ENCODE measurements around the gene CD40.

CD40 gene

GRCh38 chr20:46148313-46149208 is 30.4 kb downstream of the CD40 start:
- no peak for DNase-seq (ENCODE audit: low spot score)

GRCh38 chr20:46150943-46151342 is 32.8 kb downstream of the CD40 start:
- DNase-seq (ENCODE audit: low spot score) = no peak

GRCh38 chr20:46151936-46152335 is 33.8 kb downstream of the CD40 start:
- DNase-seq (ENCODE audit: low spot score) = no peak

- DNase-seq (ENCODE audit: low spot score) = no peak
Measured at GRCh38 chr20:46152824-46153586, 34.9 kb downstream of the CD40 start.

GRCh38 chr20:46154305-46154704 is 36.2 kb downstream of the CD40 start:
- DNase-seq (ENCODE audit: low spot score) = no peak

GRCh38 chr20:46154796-46155195 is 36.7 kb downstream of the CD40 start:
- DNase-seq (ENCODE audit: low spot score) = no peak

- DNase-seq (ENCODE audit: low spot score) = no peak
Measured at GRCh38 chr20:46156065-46156464, 38.0 kb downstream of the CD40 start.

GRCh38 chr20:46157076-46157592 is 39.0 kb downstream of the CD40 start:
- DNase-seq (ENCODE audit: low spot score) = no peak

- DNase-seq (ENCODE audit: low spot score) = no peak
Measured at GRCh38 chr20:46157625-46158024, 39.5 kb downstream of the CD40 start.

GRCh38 chr20:46158476-46158987 is 40.4 kb downstream of the CD40 start:
- no peak for DNase-seq (ENCODE audit: low spot score)

GRCh38 chr20:46159101-46159897 is 41.2 kb downstream of the CD40 start:
- no peak for DNase-seq (ENCODE audit: low spot score)

GRCh38 chr20:46160661-46161060 is 42.5 kb downstream of the CD40 start:
- DNase-seq (ENCODE audit: low spot score) = no peak

GRCh38 chr20:46161921-46162320 is 43.8 kb downstream of the CD40 start:
- peak; percentile 8 for DNase-seq (ENCODE audit: low spot score)

GRCh38 chr20:46164254-46164653 is 46.1 kb downstream of the CD40 start:
- DNase-seq (ENCODE audit: low spot score) = no peak

GRCh38 chr20:46167080-46167479 is 49.0 kb downstream of the CD40 start:
- DNase-seq (ENCODE audit: low spot score) = no peak

GRCh38 chr20:46168438-46168837 is 50.3 kb downstream of the CD40 start:
- no peak for DNase-seq (ENCODE audit: low spot score)

- no peak for DNase-seq (ENCODE audit: low spot score)
Measured at GRCh38 chr20:46169245-46170171, 51.4 kb downstream of the CD40 start.

GRCh38 chr20:46171476-46171875 is 53.4 kb downstream of the CD40 start:
- no peak for DNase-seq (ENCODE audit: low spot score)

- no peak for DNase-seq (ENCODE audit: low spot score)
Measured at GRCh38 chr20:46171909-46172308, 53.8 kb downstream of the CD40 start.

GRCh38 chr20:46172455-46172854 is 54.3 kb downstream of the CD40 start:
- no peak for DNase-seq (ENCODE audit: low spot score)

All from putamen (tissue), 1 donor.